SK-N-SH treated with all-trans-retinoic acid at 6 μM for 48 hours (cell line): Measurements from ENCODE around the gene TANGO6.

Source experiments
- BACH2 ChIP-seq: fragments of 250-450 bp; sonication (Bioruptor Pico); IDR thresholded peaks from 2 replicates; pipeline ENCODE4 v1.9.0; 2021; ENCODE audit warnings: mild to moderate bottlenecking, borderline replicate concordance
- CREB5 ChIP-seq: fragments of 250-450 bp; sonication (Bioruptor Pico); IDR thresholded peaks from 2 replicates; pipeline ENCODE4 v1.5.1; 2020; ENCODE audit warnings: low read depth, mild to moderate bottlenecking, moderate library complexity
- CSRNP3 ChIP-seq: fragments of 250-450 bp; sonication (Bioruptor Pico); IDR thresholded peaks from 2 replicates; pipeline ENCODE4 v1.5.1; 2021; ENCODE audit warnings: mild to moderate bottlenecking, moderate library complexity
- ESRRG ChIP-seq: fragments of 250-450 bp; sonication (Bioruptor Pico); IDR thresholded peaks from 2 replicates; pipeline ENCODE4 v1.6.1; 2021; ENCODE audit warnings: mild to moderate bottlenecking
- ISL1 ChIP-seq: fragments of 250-450 bp; sonication (Bioruptor Pico); IDR thresholded peaks from 2 replicates; pipeline ENCODE4 v2.1.2; 2022; ENCODE audit warnings: mild to moderate bottlenecking, moderate library complexity
- TCF4 ChIP-seq: fragments of 250-450 bp; sonication (Bioruptor Pico); IDR thresholded peaks from 2 replicates; pipeline ENCODE4 v1.8.0; 2021; ENCODE audit warnings: mild to moderate bottlenecking, moderate library complexity, borderline replicate concordance
- TOX ChIP-seq: fragments of 250-450 bp; sonication (Bioruptor Pico); IDR thresholded peaks from 2 replicates; pipeline ENCODE4 v1.8.0; 2021; ENCODE audit warnings: mild to moderate bottlenecking, moderate library complexity, borderline replicate concordance
- ZC3H10 ChIP-seq: fragments of 250-450 bp; sonication (Bioruptor Pico); IDR thresholded peaks from 2 replicates; pipeline ENCODE4 v1.5.1; 2021; ENCODE audit warnings: mild to moderate bottlenecking, moderate library complexity
- ZFP3 ChIP-seq: fragments of 250-450 bp; sonication (Bioruptor Pico); IDR thresholded peaks from 2 replicates; pipeline ENCODE4 v1.5.0; 2020; ENCODE audit warnings: mild to moderate bottlenecking, moderate library complexity
- ZFP30 ChIP-seq: fragments of 450-650 bp; formaldehyde crosslinking; IDR thresholded peaks from 2 replicates; pipeline ENCODE4 v1.5.0; 2022; ENCODE audit warnings: mild to moderate bottlenecking, moderate library complexity
- ZNF565 ChIP-seq: fragments of 450-650 bp; formaldehyde crosslinking; conservative IDR thresholded peaks from 2 replicates; pipeline ENCODE4 v1.5.0; 2020; ENCODE audit warnings: low read depth, mild to moderate bottlenecking, moderate library complexity
- ZNF70 ChIP-seq: fragments of 450-650 bp; formaldehyde crosslinking; IDR thresholded peaks from 2 replicates; pipeline ENCODE4 v1.5.0; 2020; ENCODE audit warnings: mild to moderate bottlenecking, moderate library complexity
- TF ChIP-seq, protein P1 (sequence below): fragments of 250-450 bp; sonication (Bioruptor Pico); IDR thresholded peaks from 2 replicates; pipeline ENCODE4 v1.8.0; 2020; ENCODE audit warnings: mild to moderate bottlenecking, moderate library complexity, borderline replicate concordance

GRCh38 chr16:68978303-68978954, 135.1 kb downstream of the TANGO6 start:
- TF ChIP-seq, protein P1, sequence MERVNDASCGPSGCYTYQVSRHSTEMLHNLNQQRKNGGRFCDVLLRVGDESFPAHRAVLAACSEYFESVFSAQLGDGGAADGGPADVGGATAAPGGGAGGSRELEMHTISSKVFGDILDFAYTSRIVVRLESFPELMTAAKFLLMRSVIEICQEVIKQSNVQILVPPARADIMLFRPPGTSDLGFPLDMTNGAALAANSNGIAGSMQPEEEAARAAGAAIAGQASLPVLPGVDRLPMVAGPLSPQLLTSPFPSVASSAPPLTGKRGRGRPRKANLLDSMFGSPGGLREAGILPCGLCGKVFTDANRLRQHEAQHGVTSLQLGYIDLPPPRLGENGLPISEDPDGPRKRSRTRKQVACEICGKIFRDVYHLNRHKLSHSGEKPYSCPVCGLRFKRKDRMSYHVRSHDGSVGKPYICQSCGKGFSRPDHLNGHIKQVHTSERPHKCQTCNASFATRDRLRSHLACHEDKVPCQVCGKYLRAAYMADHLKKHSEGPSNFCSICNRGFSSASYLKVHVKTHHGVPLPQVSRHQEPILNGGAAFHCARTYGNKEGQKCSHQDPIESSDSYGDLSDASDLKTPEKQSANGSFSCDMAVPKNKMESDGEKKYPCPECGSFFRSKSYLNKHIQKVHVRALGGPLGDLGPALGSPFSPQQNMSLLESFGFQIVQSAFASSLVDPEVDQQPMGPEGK (CRISPR knock-in tag) = no peak
- TF ChIP-seq ZC3H10 (CRISPR knock-in tag) (no peak), CREB5 (CRISPR knock-in tag) (no peak), TOX (no peak), ZFP30 (CRISPR knock-in tag) (no peak), ZNF565 (CRISPR knock-in tag) (no peak), TCF4 (CRISPR knock-in tag) (no peak), ZFP3 (CRISPR knock-in tag) (no peak), ESRRG (CRISPR knock-in tag) (no peak), BACH2 (CRISPR knock-in tag) (no peak), ISL1 (no peak), CSRNP3 (CRISPR knock-in tag) (no peak), ZNF70 (CRISPR knock-in tag) (no peak)
